ENCODE measurements around the gene PRSS2.

- no peak for TF ChIP-seq CTCF (IDR thresholded peaks at IDR 0.05)
- no peak for TF ChIP-seq POLR2A (IDR thresholded peaks at IDR 0.05)
Measured at GRCh38 chr7:142790555-142790954, 19.8 kb downstream of the PRSS2 start.
